HuH-7 (cell line): ENCODE results near the gene TRIM28.
"Not testable (repeated sequence)": the region's sequence is repeated elsewhere in the genome, so short reads cannot be mapped to it uniquely, and the experiment has no call there.

ENCODE experiments used
- DNase-seq: peaks from one replicate; pipeline ENCODE4 v3.0.0; 2011; ENCODE audit warnings: low spot score

Gene TRIM28

DNA sequence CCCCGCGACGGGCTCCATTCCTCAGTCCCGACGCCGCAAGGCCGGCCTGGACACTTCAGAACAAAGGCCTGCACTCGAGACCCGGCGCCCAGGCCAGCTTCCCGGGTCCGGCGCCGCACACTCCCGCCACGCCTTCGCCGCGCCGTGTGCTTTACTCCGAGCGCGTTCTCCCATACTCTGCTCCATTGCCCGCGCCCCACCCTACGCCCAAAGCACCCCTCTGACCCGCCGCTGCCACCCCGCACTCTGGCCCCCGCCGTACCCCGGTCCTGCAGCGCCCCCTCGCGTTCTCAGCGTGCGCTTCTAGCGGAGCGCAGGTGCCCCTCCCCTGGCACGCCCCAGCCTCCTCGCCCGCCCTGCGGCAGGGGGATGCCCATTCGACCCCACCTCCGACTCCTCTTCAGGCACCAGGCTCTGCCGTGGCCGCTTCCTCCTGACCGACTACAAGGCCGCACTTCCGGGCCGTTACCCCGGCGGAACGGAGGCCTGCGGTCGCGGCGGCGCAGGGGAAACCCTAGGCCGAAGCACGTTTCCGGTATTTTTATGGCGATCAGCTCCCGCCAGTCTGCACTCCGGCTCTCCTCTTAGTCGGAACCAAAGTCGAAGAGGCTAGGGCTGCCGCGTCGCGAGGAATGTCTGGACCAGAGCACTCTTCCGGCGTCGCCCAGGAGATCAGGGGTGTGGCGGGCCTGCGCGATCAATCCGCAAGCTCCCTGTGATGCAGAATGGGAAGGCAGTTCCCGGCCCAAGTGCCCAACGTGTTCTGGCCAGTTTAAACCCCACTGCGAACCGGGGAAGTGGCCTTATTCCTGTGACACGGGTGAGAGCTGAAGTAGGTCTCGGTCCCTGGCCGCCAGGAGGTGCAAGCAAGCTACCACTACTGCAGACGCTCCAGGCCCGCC is 24.3 kb upstream of the TRIM28 start, which contains the start of gene ZBTB45:
TSS of gene ZBTB45 (minus strand) at position 456 of the 902 bp plus-strand sequence. CDS start 2,137 bp downstream, outside the sequence.
- DNase-seq, result peak; percentile 77

DNA sequence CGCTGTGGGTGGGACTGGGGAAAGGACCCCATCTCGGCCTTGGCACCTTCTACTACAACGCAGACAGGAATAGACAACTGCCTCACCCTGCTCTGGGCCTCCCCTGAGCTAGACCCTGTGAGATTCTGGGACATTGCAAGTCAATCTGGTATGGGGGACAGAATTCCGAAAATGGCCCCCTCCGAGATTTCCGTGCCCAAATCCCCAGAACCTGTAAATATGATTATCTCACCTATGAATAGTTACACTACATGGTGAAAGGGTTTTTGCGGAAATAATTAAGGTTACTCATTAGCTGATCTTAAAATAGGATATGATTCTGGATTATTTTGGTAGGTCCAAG is 23.6 kb upstream of the TRIM28 start:
- DNase-seq, result no peak

GRCh38 chr19:58521651-58522050 is 22.2 kb upstream of the TRIM28 start:
- no peak for DNase-seq

- no peak for DNase-seq
These were observed 21.2 kb upstream of the TRIM28 start for GRCh38 chr19:58522709-58523108.

- no peak for DNase-seq
These were observed 14.5 kb upstream of the TRIM28 start for GRCh38 chr19:58529405-58529804.

- DNase-seq, result no peak
These were observed 12.6 kb upstream of the TRIM28 start for GRCh38 chr19:58531034-58531840.

GRCh38 chr19:58535857-58536256 is 8.0 kb upstream of the TRIM28 start:
- no peak for DNase-seq

DNA sequence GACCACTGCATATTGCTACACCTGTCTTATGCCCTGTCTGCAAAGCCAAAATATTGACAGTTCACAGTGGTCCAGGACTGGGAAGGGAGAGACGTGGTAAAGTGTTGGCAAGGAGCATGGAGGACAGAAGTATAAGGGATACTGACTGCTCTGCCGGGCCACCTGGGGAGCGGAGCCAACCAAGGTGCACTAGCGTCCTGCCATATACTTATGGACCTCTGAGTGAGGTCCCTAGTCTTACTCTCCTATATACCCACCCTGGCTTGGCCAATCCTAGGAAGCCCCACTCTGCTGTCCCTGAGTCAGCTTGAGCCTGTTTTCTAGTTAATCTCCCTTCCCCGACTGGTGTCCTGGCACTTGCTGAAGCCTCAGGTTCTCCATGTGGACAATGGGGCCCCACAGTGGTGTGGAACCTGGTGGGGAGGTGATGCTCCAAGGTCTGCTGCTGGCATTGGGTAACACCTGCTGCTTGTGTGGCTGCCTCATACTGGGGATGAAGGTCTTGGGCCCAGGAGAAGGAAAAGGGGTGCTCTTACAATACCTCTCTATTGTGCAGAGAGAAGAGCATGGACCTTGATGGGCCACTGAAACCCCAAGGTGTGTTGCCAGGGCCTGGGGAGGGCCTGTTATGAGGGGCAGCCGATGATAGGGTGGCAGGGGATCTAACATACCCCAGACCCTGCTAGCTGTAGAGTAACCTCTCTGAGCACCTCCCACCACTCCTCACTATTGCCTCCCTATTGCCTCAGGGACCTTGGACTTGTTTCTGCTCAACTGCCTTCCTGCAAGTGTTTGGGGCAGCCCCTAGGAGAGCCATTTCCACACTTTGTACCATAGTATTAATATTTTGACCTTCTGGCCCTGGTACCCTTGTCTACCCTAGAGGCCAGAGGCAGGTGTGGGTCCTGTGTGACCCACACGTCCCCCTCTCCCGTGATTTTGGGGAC is 6.7 kb upstream of the TRIM28 start:
- DNase-seq, result no peak

DNA sequence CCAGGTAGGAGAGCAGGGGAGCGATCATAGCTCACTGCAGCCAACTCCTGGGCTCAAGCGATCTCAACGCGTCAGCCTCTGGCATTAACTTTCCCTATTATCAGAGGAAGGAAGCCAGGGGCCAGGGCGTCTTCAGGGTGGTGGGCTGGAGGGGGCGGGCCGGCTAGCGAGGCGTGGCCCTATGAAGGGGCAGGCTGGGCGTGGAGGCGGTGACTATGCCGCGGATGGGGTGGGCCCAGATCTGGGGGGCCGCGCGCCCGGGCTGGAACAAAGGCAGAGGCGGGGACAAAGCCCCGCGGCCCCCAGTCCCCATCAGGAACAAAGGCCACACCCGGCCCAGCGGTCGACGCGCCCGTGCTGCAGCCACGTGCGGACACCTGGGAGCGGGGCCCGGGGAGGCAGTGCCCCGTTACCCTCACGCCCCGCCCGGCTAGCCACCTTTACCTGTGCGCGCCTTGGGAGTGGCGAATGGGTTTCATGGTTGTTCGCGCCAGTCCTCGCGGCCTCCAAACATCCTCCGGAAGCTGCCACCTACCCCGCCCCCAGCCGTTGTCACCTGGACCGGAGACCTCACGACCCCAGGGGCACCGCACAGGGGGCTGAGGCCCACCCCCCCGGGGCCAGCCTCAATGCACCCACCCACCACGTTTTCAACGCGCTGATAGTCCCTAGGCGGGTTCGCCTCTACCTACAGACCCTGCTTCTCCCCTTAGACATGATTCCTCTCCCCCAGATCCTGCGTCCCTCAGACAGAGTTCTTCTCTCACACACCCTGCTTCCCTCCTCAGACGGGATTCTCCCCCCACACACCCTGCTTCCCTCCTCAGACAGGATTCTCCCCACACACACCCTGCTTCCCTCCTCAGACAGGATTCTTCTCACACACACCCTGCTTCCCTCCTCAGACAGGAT is 5.4 kb upstream of the TRIM28 start:
- DNase-seq, result peak; percentile 51

DNA sequence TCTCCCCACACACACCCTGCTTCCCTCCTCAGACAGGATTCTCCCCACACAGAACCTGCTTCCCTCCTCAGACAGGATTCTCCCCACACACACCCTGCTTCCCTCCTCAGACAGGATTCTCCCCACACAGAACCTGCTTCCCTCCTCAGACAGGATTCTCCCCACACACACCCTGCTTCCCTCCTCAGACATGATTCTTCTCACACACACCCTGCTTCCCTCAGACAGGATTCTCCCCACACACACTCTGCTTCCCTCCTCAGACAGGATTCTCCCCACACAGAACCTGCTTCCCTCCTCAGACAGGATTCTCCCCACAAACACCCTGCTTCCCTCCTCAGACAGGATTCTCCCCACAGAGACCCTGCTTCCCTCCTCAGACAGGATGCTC is 4.7 kb upstream of the TRIM28 start:
- DNase-seq, result not testable (repeated sequence)

- not testable (repeated sequence) for DNase-seq
These were observed 1.1 kb upstream of the TRIM28 start for GRCh38 chr19:58542641-58543372.

DNA sequence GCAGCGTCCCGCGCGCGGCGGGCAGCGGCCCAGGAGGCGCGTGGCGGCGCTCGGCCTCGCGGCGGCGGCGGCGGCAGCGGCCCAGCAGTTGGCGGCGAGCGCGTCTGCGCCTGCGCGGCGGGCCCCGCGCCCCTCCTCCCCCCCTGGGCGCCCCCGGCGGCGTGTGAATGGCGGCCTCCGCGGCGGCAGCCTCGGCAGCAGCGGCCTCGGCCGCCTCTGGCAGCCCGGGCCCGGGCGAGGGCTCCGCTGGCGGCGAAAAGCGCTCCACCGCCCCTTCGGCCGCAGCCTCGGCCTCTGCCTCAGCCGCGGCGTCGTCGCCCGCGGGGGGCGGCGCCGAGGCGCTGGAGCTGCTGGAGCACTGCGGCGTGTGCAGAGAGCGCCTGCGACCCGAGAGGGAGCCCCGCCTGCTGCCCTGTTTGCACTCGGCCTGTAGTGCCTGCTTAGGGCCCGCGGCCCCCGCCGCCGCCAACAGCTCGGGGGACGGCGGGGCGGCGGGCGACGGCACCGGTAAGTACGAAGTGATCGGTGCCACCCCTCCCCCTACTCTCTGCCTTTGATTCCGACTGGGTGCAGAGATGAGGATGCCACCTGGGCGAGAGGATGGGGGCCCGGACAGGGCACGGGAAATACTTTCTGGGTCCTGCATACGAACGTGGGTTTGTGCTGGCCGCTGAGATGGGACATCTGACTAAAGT is 874 bp downstream of the TRIM28 start:
- DNase-seq, result peak; percentile 68

DNA sequence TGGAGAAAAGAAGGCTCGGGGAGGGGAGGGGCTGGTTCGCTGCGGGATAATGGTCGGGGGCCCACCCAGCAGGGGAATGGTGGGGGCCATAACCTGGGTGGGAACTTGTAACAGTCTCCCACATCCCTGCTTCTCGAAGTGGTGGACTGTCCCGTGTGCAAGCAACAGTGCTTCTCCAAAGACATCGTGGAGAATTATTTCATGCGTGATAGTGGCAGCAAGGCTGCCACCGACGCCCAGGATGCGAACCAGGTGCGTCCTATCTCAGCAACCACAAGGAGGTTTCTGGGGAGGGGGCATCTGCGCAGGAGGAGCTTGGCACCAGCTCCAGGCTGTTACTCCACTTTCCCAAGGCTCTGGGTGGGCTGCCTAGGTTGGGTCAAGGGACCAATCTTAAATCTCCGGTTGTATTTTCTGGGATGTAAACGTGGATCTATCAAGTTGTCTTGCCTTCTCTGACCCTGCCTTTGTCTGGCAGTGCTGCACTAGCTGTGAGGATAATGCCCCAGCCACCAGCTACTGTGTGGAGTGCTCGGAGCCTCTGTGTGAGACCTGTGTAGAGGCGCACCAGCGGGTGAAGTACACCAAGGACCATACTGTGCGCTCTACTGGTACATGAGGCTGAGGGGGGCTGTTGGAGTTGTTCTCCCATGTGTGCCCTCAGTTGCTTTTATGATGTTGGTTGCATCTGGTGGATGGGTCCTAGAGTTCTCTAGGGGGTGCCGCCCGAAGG is 1.6 kb downstream of the TRIM28 start:
- DNase-seq, result no peak

GRCh38 chr19:58546019-58546530 is 2.2 kb downstream of the TRIM28 start:
- no peak for DNase-seq

DNA sequence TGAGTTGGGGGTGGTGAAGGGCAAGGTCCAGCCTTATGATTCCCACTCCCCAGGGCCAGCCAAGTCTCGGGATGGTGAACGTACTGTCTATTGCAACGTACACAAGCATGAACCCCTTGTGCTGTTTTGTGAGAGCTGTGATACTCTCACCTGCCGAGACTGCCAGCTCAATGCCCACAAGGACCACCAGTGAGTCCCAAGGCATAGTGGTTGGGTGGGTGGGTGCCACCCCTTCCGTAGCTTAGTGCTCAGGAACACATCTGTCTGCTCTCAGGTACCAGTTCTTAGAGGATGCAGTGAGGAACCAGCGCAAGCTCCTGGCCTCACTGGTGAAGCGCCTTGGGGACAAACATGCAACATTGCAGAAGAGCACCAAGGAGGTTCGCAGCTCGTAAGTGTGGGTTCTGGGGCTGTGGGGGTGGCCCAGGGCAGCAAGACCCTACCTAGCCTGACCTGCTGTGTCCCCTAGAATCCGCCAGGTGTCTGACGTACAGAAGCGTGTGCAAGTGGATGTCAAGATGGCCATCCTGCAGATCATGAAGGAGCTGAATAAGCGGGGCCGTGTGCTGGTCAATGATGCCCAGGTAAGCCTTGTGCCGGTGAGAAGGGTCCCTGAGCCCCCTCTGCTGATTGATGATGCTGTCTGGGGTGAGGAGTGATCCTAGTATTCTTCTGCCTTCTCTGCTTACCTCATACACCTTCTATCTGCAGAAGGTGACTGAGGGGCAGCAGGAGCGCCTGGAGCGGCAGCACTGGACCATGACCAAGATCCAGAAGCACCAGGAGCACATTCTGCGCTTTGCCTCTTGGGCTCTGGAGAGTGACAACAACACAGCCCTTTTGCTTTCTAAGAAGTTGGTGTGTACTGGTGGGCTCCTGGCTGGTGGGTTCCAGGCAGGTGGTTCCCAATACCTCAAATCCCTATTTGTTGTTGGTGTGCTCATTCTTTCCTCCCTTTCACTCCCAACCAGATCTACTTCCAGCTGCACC is 3.8 kb downstream of the TRIM28 start:
- no peak for DNase-seq

DNA sequence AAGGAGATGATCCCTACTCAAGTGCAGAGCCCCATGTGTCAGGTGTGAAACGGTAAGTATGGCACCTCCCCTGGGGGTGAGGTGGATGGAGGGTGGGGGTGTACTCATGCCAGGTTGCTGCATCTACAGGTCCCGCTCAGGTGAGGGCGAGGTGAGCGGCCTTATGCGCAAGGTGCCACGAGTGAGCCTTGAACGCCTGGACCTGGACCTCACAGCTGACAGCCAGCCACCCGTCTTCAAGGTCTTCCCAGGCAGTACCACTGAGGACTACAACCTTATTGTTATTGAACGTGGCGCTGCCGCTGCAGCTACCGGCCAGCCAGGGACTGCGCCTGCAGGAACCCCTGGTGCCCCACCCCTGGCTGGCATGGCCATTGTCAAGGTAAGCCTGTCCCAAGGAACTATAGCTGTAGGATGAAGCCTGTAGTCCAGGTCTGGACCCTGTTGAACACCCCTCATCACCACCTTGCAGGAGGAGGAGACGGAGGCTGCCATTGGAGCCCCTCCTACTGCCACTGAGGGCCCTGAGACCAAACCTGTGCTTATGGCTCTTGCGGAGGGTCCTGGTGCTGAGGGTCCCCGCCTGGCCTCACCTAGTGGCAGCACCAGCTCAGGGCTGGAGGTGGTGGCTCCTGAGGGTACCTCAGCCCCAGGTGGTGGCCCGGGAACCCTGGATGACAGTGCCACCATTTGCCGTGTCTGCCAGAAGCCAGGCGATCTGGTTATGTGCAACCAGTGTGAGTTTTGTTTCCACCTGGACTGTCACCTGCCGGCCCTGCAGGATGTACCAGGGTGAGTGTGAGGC is 5.2 kb downstream of the TRIM28 start:
- DNase-seq, result no peak
